Choroid plexus epithelial cell (primary cell): ENCODE measurements around the gene ATF6.
"Not testable (repeated sequence)": the region's sequence is repeated elsewhere in the genome, so short reads cannot be mapped to it uniquely, and the experiment has no call there.

ENCODE experiments used
- DNase-seq: peaks from one replicate; pipeline ENCODE4 v3.0.0-alpha.2; 2010; ENCODE audit warnings: low read depth
- H3K4me3 ChIP-seq: 2 replicates; pipeline ENCODE4 v1.5.1; 2011; ENCODE audit warnings: low read depth, mild to moderate bottlenecking, control low read depth, low read length, moderate library complexity
- TF ChIP-seq, protein P1 (sequence below): conservative IDR thresholded peaks from 2 replicates; pipeline ENCODE4 v1.5.1; 2011; ENCODE audit warnings: low read depth, mild to moderate bottlenecking, control low read depth, inconsistent platforms, low read length, moderate library complexity

The ATF6 gene

DNA sequence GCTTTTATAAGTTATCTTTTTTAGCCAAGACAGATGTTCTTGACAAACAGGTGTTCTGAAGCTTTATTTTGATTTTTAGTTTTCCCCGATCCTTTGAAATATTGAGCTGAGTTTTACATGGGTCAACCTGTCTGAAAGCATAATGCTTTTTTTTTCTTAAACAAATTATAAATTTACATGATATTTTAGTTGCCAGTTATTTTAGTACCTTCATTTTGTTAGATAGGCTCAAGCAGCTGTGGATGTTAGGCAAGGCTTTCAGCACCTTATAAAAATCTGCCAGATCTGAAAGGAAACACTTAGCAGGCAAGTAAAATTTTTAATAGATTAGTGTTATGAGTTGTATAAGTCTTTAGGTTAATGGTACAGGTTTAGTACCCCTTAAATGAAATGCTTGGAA lies 33.7 kb downstream of the ATF6 start:
- no peak overlapping the region for H3K4me3 ChIP-seq
- DNase-seq, result no peak
- TF ChIP-seq, protein P1, sequence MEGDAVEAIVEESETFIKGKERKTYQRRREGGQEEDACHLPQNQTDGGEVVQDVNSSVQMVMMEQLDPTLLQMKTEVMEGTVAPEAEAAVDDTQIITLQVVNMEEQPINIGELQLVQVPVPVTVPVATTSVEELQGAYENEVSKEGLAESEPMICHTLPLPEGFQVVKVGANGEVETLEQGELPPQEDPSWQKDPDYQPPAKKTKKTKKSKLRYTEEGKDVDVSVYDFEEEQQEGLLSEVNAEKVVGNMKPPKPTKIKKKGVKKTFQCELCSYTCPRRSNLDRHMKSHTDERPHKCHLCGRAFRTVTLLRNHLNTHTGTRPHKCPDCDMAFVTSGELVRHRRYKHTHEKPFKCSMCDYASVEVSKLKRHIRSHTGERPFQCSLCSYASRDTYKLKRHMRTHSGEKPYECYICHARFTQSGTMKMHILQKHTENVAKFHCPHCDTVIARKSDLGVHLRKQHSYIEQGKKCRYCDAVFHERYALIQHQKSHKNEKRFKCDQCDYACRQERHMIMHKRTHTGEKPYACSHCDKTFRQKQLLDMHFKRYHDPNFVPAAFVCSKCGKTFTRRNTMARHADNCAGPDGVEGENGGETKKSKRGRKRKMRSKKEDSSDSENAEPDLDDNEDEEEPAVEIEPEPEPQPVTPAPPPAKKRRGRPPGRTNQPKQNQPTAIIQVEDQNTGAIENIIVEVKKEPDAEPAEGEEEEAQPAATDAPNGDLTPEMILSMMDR, result no peak

DNA sequence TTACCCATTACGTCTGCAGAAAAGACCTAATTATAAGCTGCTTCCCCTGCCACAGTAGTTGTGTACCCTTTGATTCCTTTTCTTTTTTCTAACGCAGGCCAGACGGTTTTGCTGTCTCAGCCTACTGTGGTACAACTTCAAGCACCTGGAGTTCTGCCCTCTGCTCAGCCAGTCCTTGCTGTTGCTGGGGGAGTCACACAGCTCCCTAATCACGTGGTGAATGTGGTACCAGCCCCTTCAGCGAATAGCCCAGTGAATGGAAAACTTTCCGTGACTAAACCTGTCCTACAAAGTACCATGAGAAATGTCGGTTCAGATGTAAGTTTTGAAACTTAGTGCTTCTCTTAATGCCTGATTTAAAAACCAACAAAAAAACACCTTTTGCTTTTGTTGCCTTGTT lies 35.8 kb downstream of the ATF6 start:
- TF ChIP-seq, protein P1, result no peak
- no peak overlapping the region for H3K4me3 ChIP-seq
- no peak for DNase-seq

DNA sequence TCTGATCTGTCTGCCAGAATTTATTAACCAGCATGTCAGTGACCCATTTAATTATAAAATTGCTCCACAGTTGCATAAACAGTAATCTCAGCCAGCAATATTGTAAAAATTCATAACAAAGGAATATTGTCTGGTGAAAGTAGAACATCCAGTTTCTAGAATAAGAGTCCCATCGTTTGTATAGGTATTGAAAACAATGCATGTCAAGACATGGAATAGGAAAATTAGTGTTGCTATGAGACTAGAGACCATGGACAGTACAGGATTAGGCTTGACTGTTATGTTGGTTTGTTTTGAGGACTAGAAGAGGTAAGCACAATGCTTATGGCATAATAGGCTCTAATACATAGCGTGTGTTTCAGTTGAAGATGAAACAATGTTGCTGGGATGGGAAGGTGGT lies 37.1 kb downstream of the ATF6 start:
- TF ChIP-seq, protein P1, result no peak
- no peak overlapping the region for H3K4me3 ChIP-seq
- DNase-seq, result no peak

DNA sequence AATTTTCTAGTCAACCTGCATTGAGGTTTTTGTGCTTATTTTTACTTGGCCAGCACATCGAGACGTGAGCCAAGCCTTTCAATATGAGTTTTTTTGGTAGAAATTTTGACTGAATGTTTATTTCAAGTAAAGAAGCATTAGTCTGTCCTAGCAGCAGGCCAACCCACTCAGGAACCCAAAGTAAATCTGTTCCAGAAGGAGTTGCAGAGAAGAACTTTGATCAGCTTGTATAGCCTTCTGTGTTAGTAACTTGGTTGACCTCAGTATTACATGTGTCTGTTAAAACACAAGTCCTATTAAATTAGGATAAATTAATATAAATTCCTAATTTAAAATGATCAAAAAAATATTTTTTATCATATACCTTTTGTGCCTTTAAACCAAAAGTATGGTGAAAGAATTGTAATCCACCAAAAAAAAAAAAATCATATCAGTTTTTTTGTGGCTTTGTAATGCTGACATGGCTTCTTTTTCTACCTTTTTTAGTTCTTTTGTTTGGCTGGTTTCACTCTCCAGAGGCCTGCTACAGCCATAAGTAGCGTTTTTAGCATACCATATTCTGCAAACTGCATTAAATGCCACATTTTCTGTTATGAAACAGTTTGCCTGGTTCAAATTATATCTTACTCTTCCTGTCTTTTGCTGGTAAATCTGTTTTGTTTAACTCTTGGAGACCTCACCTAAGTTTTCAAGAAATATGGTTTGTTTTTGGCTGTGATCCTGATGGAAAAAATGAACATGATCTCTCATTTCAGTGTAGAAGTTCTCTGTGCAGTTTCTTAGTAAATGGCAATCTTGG lies 39.5 kb downstream of the ATF6 start:
- peak; percentile 35 for DNase-seq
- TF ChIP-seq, protein P1, result no peak
- no peak overlapping the region for H3K4me3 ChIP-seq

DNA sequence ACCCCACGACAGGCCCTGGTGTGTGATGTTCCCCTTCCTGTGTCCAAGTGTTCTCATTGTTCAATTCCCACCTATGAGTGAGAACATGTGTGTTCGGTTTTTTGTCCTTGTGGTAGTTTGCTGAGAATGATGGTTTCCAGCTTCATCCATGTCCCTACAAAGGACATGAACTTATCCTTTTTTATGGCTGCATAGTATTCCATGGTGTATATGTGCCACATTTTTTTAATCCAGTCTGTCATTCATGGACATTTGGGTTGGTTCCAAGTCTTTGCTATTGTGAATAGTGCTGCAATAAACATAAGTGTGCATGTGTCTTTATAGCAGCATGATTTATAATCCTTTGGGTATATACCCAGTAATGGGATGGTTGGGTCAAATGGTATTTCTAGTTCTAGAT lies 43.1 kb downstream of the ATF6 start:
- not testable (repeated sequence) for H3K4me3 ChIP-seq, DNase-seq

DNA sequence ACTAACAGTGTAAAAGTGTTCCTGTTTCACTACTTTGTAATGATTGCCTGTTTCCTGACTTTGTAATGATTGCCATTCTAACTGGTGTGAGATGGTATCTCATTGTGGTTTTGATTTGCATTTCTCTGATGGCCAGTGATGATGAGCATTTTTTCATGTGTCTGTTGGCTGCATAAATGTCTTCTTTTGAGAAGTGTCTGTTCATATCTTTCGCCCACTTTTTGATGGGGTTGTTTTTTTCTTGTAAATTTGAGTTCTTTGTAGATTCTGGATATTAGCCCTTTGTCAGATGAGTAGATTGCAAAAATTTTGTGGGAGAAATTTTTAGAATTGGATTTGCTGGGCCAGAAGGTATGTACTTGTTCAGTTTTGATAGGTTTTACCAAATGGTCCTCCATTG lies 43.5 kb downstream of the ATF6 start:
- not testable (repeated sequence) for DNase-seq, H3K4me3 ChIP-seq

DNA sequence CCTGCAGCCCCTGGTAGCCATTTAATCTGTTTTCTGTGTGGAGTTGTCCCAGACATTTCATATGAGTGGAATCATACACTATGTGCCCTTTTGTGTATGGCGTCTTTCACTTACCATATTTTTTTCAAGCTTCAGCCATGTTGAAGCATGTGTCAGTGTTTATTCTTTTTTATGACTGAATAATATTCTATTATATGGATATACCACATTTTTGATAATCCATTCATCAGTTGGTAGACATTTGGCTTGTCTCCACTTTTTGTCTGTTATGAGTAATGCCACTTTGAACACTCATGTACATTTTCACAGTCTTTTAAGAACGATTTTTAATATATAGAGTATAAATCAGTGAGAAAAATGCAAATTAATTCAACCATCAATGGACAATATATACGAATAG lies 44.7 kb downstream of the ATF6 start:
- H3K4me3 ChIP-seq, result no peak overlapping the region
- TF ChIP-seq, protein P1, result no peak
- DNase-seq, result no peak

DNA sequence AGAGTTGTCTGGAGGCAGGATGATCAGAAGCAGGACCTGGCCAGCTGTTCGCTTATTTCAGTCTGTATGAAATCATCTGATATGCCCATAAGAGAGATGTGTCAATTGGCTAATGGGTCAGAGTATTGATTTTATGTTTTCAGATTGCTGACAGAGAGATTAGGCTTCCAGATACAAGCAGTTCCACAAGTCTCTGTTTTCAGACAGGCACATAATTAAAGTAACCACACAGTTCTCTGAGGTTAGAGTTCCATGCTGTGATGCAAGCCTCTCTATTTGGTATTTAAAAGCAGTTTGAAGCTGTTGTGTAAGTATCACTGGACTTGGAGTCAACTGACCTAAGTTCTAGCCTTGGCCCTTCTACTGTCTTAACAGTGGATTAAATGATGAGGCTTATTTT lies 50.1 kb downstream of the ATF6 start:
- TF ChIP-seq, protein P1, result no peak
- DNase-seq, result peak; percentile 90
- no peak overlapping the region for H3K4me3 ChIP-seq
